CD4-positive, alpha-beta memory T cell (primary cell): ENCODE results near the gene PCDH19. TPM values are rescaled to one million over a fixed set of nuclear protein-coding genes. Genes with fewer than 3 reads are reported as not detected.

Experiments used
- CTCF ChIA-PET: fragments of 350-600 bp; sonication (Branson Sonifier 250); formaldehyde crosslinking; loops from one replicate; lab custom pipeline; 2021; ENCODE audit warnings: inconsistent platforms; ENCODE audit not compliant: partially characterized antibody; lab: Charles Lee
- POLR2A ChIA-PET: fragments of 350-600 bp; sonication (Branson Sonifier 250); formaldehyde crosslinking; loops from one replicate; lab custom pipeline; 2021; ENCODE audit not compliant: partially characterized antibody; lab: Charles Lee
- DNase-seq, 5 donors: peaks; one replicate each; pipeline versions ENCODE4 v3.0.0 to v3.0.0-alpha.2; 2020 to 2022; ENCODE audit warnings: mixed read lengths in 1 of 5
- H3K27ac ChIP-seq: one replicate; pipeline ENCODE4 v1.7.0; 2013; ENCODE audit warnings: low read depth, low read length
- H3K27me3 ChIP-seq: 2 replicates; pipeline ENCODE4 v1.7.0; 2013; ENCODE audit warnings: mild to moderate bottlenecking, low read length, moderate library complexity; ENCODE audit not compliant: insufficient read depth
- H3K36me3 ChIP-seq: 2 replicates; pipeline ENCODE4 v1.7.0; 2013; ENCODE audit warnings: mild to moderate bottlenecking, low read length, moderate library complexity; ENCODE audit not compliant: insufficient read depth
- H3K4me1 ChIP-seq: 2 replicates; pipeline ENCODE4 v1.7.0; 2013; ENCODE audit warnings: mild to moderate bottlenecking, low read length, moderate library complexity; ENCODE audit not compliant: insufficient read depth
- H3K4me3 ChIP-seq, 2 donors: one replicate each; pipeline ENCODE4 v1.7.0; 2013; ENCODE audit warnings: low read length in 2 of 2, mild to moderate bottlenecking in 1 of 2
- H3K9me3 ChIP-seq, 2 donors: one replicate each; pipeline ENCODE4 v1.7.0; 2013; ENCODE audit warnings: low read length in 2 of 2, control low read depth in 1 of 2; ENCODE audit not compliant: control insufficient read depth in 1 of 2
- H3K27ac Mint-ChIP-seq, 7 donors: one replicate each; pipeline ENCODE4 v1.8.0; 2020 to 2021; ENCODE audit warnings: mixed read lengths in 7 of 7, mild to moderate bottlenecking in 6 of 7, inconsistent platforms in 3 of 7, moderate library complexity in 3 of 7
- H3K27me3 Mint-ChIP-seq, 2 donors: one replicate each; pipeline ENCODE4 v1.8.0; 2020 to 2021; ENCODE audit warnings: mixed read lengths in 2 of 2
- H3K36me3 Mint-ChIP-seq, 2 donors: one replicate each; pipeline ENCODE4 v1.8.0; 2020 to 2021; ENCODE audit warnings: mixed read lengths in 2 of 2, inconsistent platforms in 1 of 2, mild to moderate bottlenecking in 1 of 2
- H3K4me1 Mint-ChIP-seq, 4 donors: one replicate each; pipeline ENCODE4 v1.8.0; 2020 to 2021; ENCODE audit warnings: mixed read lengths in 4 of 4, mild to moderate bottlenecking in 1 of 4
- H3K4me3 Mint-ChIP-seq, 8 donors: one replicate each; pipeline ENCODE4 v1.8.0; 2020 to 2021; ENCODE audit warnings: mixed read lengths in 8 of 8, mild to moderate bottlenecking in 7 of 8, moderate library complexity in 6 of 8, inconsistent platforms in 3 of 8
- H3K9me3 Mint-ChIP-seq, 8 donors: one replicate each; pipeline ENCODE4 v1.8.0; 2020 to 2021; ENCODE audit warnings: mixed read lengths in 8 of 8, mild to moderate bottlenecking in 5 of 8, inconsistent platforms in 3 of 8, moderate library complexity in 1 of 8
- intact Hi-C: fragments of 100-400 bp; cut with micrococcal nuclease; formaldehyde crosslinking; loops from one replicate; pipeline ENCODE4 v1.15.1; 2023
- polyA plus RNA-seq, 2 donors: library from polyadenylated mRNA; unstranded; fragments of 300-500 nt; fragmentation: Illumina TruSeq; gene quantifications; one replicate each; pipeline ENCODE4 v1.2.3, GENCODE V29; 2021
- total RNA-seq, 2 experiments: library from RNA; stranded (reverse); gene quantifications; one replicate each; pipeline ENCODE4 v1.2.3, GENCODE V29; 2021

PCDH19 gene
- total and polyA plus RNA-seq, 4 experiments from 2014 or later, result not detected

DNA sequence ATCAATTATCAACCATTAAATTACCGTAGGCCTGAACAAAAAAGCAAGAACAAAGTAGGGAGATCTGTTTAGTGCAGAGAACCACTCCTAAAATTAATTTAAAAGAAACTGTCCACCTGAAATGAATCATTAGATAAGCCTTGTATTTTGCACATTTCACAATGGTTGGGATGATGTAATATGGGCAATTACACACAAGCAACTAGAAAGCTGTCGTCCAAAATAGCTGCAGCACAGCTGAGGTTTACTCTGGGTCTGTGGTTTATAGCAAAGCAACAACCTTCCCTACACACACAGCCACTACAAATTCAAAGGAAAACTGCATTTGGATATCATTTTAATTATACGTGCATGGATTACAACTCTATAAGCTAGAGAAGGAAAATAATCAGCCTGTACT lies 28.5 kb downstream of the PCDH19 start:
- no peak for DNase-seq
- Histone ChIP-seq H3K36me3 (no peaks in the 10 kb centered on the region), H3K27ac (no peak overlapping the region), H3K4me1 (no peaks in the 10 kb centered on the region), H3K9me3 (no peaks in the 10 kb centered on the region), H3K4me3 (no peak overlapping the region), H3K27me3 (no peaks in the 10 kb centered on the region)
- H3K4me1 Mint-ChIP-seq, result peaks cover 0 to 8% (median 3%) of the 10 kb centered on the region in 4 donors
- H3K27ac Mint-ChIP-seq, result no peak overlapping the region
- H3K4me3 Mint-ChIP-seq, result no peak overlapping the region
- peaks cover 0 to 5% of the 10 kb centered on the region in 2 donors for H3K27me3 Mint-ChIP-seq
- CTCF ChIA-PET, result no interaction called here
- no peaks in the 10 kb centered on the region for H3K36me3 Mint-ChIP-seq
- no peaks in the 10 kb centered on the region for H3K9me3 Mint-ChIP-seq
- POLR2A ChIA-PET, result no interaction called here
- intact Hi-C loops, result no loop called here

- no peaks in the 10 kb centered on the region for H3K27me3 ChIP-seq
- H3K9me3 Mint-ChIP-seq, result no peaks in the 10 kb centered on the region
- no peaks in the 10 kb centered on the region for H3K4me1 ChIP-seq
- H3K4me3 ChIP-seq, result no peak overlapping the region
- no peaks in the 10 kb centered on the region for H3K9me3 ChIP-seq
- H3K27ac Mint-ChIP-seq, result no peak overlapping the region
- POLR2A ChIA-PET, result no interaction called here
- H3K27me3 Mint-ChIP-seq, result peaks cover 0 to 7% of the 10 kb centered on the region in 2 donors
- intact Hi-C loops, result no loop called here
- peaks cover 0 to 8% (median 3%) of the 10 kb centered on the region in 4 donors for H3K4me1 Mint-ChIP-seq
- CTCF ChIA-PET, result no interaction called here
- no peak overlapping the region for H3K27ac ChIP-seq
- H3K36me3 ChIP-seq, result no peaks in the 10 kb centered on the region
- peak overlapping the region in 4 of 8 donors; percentile 12 to 48 (median 30) for H3K4me3 Mint-ChIP-seq
- H3K36me3 Mint-ChIP-seq, result no peaks in the 10 kb centered on the region
- no peak for DNase-seq
These were observed 30.6 kb downstream of the PCDH19 start for GRCh38 chrX:100379388-100379986.

DNA sequence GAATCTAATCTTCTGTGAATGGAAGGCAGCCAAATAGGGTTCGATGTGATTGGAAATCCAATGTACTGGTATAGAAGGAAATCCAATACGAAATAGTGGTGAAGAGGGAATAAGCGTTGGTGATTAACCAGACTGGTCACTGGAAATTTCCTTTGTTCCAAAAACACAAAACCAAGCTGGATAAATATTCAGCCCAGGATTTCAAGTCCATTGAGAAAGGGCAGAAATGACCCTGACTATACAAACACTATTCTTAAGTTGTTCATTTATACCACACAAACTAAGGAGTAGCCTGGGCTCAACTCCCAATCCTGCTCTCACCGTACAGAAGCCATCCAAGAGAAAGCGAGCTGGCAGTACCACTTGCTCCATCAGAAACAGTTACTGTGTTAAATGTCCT lies 32.2 kb downstream of the PCDH19 start:
- Histone ChIP-seq H3K4me3 (no peak overlapping the region), H3K4me1 (no peaks in the 10 kb centered on the region), H3K36me3 (no peaks in the 10 kb centered on the region), H3K27me3 (no peaks in the 10 kb centered on the region), H3K9me3 (no peaks in the 10 kb centered on the region), H3K27ac (no peak overlapping the region)
- H3K4me3 Mint-ChIP-seq, result no peak overlapping the region
- intact Hi-C loops, result no loop called here
- CTCF ChIA-PET, result interaction anchor here (1.0 to 1.1 kb wide), 2 partner anchors 8 to 14 kb away, joined by 3 to 4 read pairs; no protein-coding TSS in a partner anchor
- H3K36me3 Mint-ChIP-seq, result no peaks in the 10 kb centered on the region
- POLR2A ChIA-PET, result no interaction called here
- DNase-seq, result no peak
- H3K27ac Mint-ChIP-seq, result no peak overlapping the region
- no peaks in the 10 kb centered on the region for H3K9me3 Mint-ChIP-seq
- H3K27me3 Mint-ChIP-seq, result peaks cover 0 to 7% of the 10 kb centered on the region in 2 donors
- peaks cover 0 to 8% (median 3%) of the 10 kb centered on the region in 4 donors for H3K4me1 Mint-ChIP-seq

GRCh38 chrX:100376576-100376975 lies 33.5 kb downstream of the PCDH19 start:
- peaks cover 0 to 7% of the 10 kb centered on the region in 2 donors for H3K27me3 Mint-ChIP-seq
- no peaks in the 10 kb centered on the region for H3K27me3 ChIP-seq
- H3K36me3 Mint-ChIP-seq, result no peaks in the 10 kb centered on the region
- DNase-seq, result no peak
- no peak overlapping the region for H3K4me3 Mint-ChIP-seq
- H3K4me1 Mint-ChIP-seq, result peaks cover 0 to 8% (median 3%) of the 10 kb centered on the region in 4 donors
- H3K27ac Mint-ChIP-seq, result no peak overlapping the region
- H3K4me3 ChIP-seq, result no peak overlapping the region
- no peaks in the 10 kb centered on the region for H3K9me3 ChIP-seq
- ChIA-PET POLR2A (no interaction called here), CTCF (no interaction called here)
- no peak overlapping the region for H3K27ac ChIP-seq
- intact Hi-C loops, result no loop called here
- no peaks in the 10 kb centered on the region for H3K9me3 Mint-ChIP-seq
- H3K4me1 ChIP-seq, result no peaks in the 10 kb centered on the region
- H3K36me3 ChIP-seq, result no peaks in the 10 kb centered on the region

DNA sequence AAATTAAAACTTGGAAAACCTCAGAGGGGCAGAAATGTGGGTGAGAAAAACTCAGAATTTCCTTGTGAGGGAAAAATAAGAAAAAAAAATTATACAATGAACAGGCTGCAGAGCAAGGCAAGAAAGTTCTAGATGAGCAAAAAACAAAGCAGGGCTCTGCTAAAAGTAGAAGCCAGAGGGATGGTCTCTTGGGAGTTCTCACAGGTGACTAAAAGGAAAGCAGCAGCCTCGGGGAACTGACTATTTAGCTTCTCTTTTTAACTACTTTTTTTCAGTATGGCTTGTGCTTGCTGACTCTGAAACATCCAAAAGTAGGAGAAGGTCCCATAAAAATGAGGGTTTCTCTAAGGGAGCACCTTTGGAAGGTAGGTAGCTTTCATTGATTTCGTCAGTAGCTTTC lies 36.4 kb downstream of the PCDH19 start:
- no peaks in the 10 kb centered on the region for H3K9me3 Mint-ChIP-seq
- Histone ChIP-seq H3K9me3 (no peaks in the 10 kb centered on the region), H3K27ac (no peak overlapping the region), H3K4me1 (no peaks in the 10 kb centered on the region), H3K4me3 (no peak overlapping the region), H3K27me3 (no peaks in the 10 kb centered on the region), H3K36me3 (no peaks in the 10 kb centered on the region)
- no peaks in the 10 kb centered on the region for H3K36me3 Mint-ChIP-seq
- intact Hi-C loops, result no loop called here
- H3K27me3 Mint-ChIP-seq, result peaks cover 0 to 4% of the 10 kb centered on the region in 2 donors
- H3K27ac Mint-ChIP-seq, result no peak overlapping the region
- no peak for DNase-seq
- H3K4me1 Mint-ChIP-seq, result peaks cover 0 to 1% (median under 1%) of the 10 kb centered on the region in 4 donors
- CTCF ChIA-PET, result no interaction called here
- POLR2A ChIA-PET, result no interaction called here
- no peak overlapping the region for H3K4me3 Mint-ChIP-seq

DNA sequence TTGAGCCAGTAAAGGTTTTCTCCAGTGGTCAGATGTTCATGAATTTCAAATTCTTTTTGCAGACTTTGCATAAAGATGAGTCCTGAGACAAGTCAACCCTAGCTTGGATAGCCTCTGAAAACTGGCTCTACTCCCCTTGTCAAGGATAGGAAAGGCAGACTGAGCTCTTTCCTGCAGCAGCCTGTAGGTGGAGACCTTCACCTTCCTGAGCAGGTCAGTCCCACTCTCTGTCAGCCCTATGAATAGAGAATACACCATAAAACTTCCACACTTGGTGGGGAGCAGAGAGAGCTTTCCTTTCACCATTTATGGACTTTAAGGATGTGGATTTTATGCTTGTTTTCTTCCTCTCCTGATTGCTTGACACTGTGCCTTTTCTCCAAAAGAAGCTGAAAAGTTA lies 41.9 kb downstream of the PCDH19 start:
- intact Hi-C loops, result no loop called here
- peaks cover 0 to 4% of the 10 kb centered on the region in 2 donors for H3K27me3 Mint-ChIP-seq
- no peak overlapping the region for H3K27ac ChIP-seq
- H3K4me1 ChIP-seq, result no peaks in the 10 kb centered on the region
- no peaks in the 10 kb centered on the region for H3K36me3 Mint-ChIP-seq
- H3K36me3 ChIP-seq, result no peaks in the 10 kb centered on the region
- H3K4me1 Mint-ChIP-seq, result no peaks in the 10 kb centered on the region
- H3K9me3 Mint-ChIP-seq, result no peaks in the 10 kb centered on the region
- no peak overlapping the region for H3K4me3 Mint-ChIP-seq
- DNase-seq, result peak in 2 of 5 donors; percentile 1 to 2
- no peak overlapping the region for H3K27ac Mint-ChIP-seq
- CTCF ChIA-PET, result interaction anchor here (0.6 to 0.7 kb wide), 2 partner anchors 27 to 45 kb away, joined by 3 read pairs; no protein-coding TSS in a partner anchor
- no peaks in the 10 kb centered on the region for H3K27me3 ChIP-seq
- POLR2A ChIA-PET, result no interaction called here
- H3K9me3 ChIP-seq, result no peaks in the 10 kb centered on the region
- H3K4me3 ChIP-seq, result no peak overlapping the region

DNA sequence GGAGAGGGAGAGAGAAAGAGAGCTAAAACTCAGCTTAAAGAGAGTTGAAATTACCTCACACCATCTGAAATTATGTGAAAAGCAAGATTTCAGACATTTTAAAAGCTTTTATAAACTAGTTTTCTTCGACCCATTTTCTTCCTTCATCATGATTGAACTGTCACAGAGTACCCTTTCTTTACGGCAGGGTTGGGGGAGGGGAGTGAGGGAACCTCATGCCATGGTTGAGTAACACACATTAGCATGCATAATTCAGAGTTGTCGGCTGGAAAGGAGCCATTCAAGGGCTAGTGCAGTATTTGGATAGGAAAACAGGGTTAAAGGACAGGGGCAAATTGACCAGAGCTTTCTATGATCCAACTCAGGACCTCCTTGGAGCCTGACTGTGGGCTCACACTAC lies 46.2 kb downstream of the PCDH19 start:
- H3K36me3 ChIP-seq, result no peaks in the 10 kb centered on the region
- ChIA-PET POLR2A (no interaction called here), CTCF (interaction anchor here (1.7 kb wide), 1 partner anchor 14 kb away, joined by 4 read pairs; no protein-coding TSS in a partner anchor)
- no peaks in the 10 kb centered on the region for H3K27me3 ChIP-seq
- intact Hi-C loops, result no loop called here
- no peak for DNase-seq
- Mint-ChIP-seq H3K4me1 (no peaks in the 10 kb centered on the region), H3K4me3 (no peak overlapping the region), H3K27ac (no peak overlapping the region), H3K9me3 (no peaks in the 10 kb centered on the region), H3K36me3 (no peaks in the 10 kb centered on the region), H3K27me3 (peaks cover 0 to 2% of the 10 kb centered on the region in 2 donors)
- no peaks in the 10 kb centered on the region for H3K9me3 ChIP-seq
- H3K27ac ChIP-seq, result no peak overlapping the region
- H3K4me3 ChIP-seq, result no peak overlapping the region
- H3K4me1 ChIP-seq, result no peaks in the 10 kb centered on the region
